HG02678 (cell line): ENCODE results near the gene RTF1.

ENCODE experiments used
- ATAC-seq: cut with Tn5 transposase; IDR thresholded peaks from one replicate; pipeline ENCODE4 v1.9.1; 2021; ENCODE audit warnings: mild to moderate bottlenecking, moderate library complexity; ENCODE audit not compliant: unreplicated experiment

RTF1 gene

GRCh38 chr15:41502795-41503668 is 86.1 kb downstream of the RTF1 start:
- no peak for ATAC-seq

DNA sequence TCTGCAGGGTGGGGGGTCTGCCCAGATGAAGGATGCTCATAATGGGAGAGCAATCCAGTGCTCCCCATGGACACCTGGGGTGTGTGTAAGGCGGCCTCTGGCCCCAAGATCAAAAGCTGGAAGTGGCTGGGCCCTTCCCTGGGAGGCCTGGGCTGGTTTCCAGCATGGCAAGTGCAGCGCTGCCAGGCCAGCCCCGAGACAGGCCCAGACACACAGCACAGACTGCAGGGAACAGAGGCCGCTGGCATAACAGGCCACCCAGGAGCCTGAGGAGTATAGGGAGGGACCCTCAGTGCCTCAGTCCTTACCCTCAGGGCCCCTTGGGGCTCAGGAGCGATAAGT is 86.7 kb downstream of the RTF1 start:
- ATAC-seq = no peak

DNA sequence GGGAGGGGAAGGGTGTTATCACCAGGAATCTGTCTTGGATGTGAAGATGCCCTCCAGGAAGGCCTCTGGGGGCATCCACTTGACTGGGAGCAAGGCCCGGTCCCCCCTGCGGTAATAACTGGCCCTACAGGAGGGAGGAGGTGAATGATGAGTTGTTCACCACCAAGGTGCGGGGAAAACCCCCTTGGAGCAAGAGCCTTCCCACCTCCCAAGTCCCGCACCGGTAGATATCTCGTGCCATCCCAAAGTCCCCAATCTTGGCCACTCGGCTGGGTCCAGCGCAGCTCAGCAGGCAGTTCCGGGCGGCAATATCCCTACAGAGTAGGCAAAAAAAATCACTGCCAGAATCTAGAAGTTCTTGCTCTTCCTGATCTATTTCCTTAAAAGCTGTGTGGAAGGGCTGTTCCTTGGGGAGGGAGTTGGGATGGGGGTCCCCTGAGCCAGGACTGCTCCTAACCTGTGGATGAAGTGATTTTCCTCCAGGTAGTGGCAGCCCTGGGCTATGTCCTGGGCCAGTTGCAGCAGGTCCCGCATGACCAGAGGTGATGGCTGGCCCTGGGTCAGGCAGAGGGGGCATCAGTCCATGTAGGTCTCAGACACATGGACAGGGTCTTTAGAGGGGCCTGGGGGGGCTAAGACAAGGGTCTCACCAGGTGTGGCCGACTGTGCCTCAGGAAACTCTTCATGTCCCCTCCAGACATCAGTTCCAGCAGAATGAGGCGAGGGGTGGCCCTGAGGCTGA is 88.0 kb downstream of the RTF1 start:
- no peak for ATAC-seq

- no peak for ATAC-seq
These were observed 88.9 kb downstream of the RTF1 start for GRCh38 chr15:41505776-41506175.

- ATAC-seq = no peak
These were observed 90.0 kb downstream of the RTF1 start for GRCh38 chr15:41506796-41507341.

- no peak for ATAC-seq
These were observed 91.0 kb downstream of the RTF1 start for GRCh38 chr15:41507820-41508290.

GRCh38 chr15:41510728-41511127 is 93.8 kb downstream of the RTF1 start:
- ATAC-seq = no peak

GRCh38 chr15:41511331-41511898 is 94.5 kb downstream of the RTF1 start:
- ATAC-seq = no peak

DNA sequence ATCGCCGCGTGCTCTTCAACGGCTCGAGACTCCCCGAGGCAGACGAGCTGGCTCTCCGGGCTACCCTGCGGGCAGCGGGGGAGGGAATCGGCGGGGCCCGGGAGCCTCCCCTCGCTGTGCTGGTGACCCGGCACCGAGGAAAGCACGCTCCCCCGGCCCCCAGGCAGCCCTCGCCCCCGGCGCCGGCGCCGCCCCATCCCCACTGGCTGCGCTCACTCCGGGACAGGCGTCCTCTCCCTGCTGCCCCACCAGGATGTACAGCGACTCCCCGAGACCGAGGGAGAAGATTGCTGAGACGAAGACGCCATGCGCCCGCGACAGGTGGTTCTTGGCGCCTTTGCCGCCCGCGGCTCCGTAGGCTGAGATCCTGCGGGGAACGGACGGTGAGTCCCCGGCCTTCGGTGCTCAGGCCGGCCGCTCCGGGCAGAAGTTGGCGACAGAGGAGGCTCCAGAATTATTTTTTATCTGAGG is 95.0 kb downstream of the RTF1 start:
- ATAC-seq = no peak

- no peak for ATAC-seq
These were observed 95.6 kb downstream of the RTF1 start for GRCh38 chr15:41512512-41512939.

DNA sequence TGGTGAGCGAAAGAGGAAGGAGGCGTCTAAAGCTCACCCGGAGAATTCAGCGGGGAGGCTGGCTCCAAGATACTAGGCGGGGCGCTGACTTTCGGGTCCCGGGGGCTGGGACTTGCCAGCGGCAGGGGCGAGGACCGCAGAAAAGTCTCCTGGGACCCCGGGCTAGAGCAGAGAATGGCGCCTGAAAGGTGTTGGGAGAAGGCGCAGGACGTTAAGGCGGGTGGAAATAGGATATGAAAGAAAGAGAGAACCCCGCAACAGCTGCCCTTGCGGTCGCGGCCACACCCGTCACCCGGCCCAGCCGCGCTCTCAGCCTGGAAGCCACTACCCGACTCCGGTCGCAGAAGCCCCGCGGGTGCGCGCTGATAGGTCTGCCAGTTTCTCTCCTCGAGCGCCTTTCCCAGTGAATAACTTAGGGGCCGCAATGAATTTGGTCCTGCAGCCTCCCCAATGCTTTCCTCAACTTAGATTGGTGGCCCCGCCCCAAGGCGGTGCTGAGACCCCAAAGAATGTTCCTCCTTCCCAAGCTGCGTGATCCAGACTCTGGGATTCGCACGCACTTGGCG is 96.1 kb downstream of the RTF1 start:
- no peak for ATAC-seq

GRCh38 chr15:41513506-41514227 is 96.8 kb downstream of the RTF1 start, which contains the start of gene LTK:
Gene LTK, minus strand, starts transcription at chr15:41513827. Its CDS starts 118 bp downstream, at chr15:41513709.
- no peak for ATAC-seq

DNA sequence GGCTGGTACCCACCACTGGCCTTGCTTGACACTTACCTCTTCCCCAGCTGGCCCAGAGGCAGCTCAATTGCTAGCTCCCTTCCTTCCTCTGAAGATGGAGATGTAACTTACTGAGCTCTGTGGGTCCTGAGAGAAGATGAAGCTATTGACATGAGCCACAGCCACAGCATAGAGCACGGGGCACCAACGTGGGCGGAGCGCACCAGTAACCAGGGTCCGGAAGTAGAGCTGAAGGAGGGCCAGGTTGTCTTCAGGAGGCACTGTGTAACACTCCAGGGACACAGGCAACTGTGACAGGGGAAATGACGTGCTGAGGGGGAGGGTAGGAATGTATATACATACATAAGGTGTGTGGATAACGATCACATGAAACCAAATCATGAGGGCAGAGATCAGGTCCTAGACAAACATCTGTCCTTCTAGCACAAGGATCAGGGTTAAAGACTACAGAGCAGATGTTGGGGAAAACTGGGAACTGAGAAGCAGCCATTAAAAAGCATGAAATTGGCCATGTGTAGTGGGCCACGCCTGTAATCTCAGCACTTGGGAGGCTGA is 101.1 kb downstream of the RTF1 start:
- no peak for ATAC-seq

DNA sequence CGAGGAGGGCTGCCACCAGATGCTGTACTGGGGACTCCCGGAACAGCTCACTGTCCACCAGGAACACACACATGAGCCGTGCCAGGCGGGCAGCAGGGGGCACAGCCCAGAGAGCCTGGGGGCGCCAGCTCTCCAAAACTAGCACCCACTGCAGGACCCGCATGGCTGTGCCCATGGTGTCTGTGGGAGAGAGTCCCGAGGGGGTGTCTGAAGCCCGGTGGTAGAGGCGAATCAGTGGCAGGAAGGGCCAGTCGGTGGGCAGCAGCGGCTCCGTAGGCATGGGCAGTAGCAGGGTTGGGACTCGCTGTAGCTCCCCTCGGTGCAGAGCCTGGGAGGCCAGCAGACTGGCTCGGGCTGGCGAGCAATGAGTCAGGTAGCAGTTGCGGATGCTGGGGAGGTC is 103.7 kb downstream of the RTF1 start:
- ATAC-seq = no peak

GRCh38 chr15:41521614-41522013 is 104.7 kb downstream of the RTF1 start:
- no peak for ATAC-seq

- no peak for ATAC-seq
These were observed 106.2 kb downstream of the RTF1 start for GRCh38 chr15:41523097-41523496.

DNA sequence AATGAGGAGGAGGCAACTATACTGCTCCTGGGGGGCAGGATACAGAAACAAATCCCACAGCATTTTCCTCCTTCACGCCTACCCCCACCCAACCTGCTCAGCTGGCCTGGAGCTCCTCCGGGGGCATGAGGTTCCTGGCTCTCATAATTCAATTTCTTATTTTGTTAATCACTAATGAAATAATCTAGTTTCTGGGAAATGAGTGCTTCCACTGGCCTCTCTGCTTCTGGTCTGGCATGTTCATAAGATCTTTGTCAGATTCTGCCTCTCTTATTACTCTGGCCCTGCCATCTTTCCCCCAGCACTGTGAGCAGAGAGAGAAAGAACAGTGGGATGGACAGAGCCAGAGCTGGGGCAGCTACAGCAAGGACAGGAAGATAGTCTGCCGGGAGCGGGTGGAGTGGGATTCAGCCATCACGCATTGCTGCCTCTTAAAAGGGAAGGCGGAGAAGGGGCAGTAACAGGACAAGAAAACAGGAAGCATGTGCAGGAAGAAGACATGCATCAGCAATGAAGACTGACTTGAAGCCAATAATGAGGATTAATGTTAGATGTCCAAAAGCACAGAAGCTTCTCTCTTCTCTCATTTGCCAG is 113.6 kb downstream of the RTF1 start:
- ATAC-seq = no peak
